Mesothelial cell of epicardium (in vitro differentiated cells): ENCODE measurements around the gene GNA14. TPM values are rescaled to one million over a fixed set of nuclear protein-coding genes. Genes with fewer than 3 reads are reported as not detected.

ENCODE experiments used
- DNase-seq, 2 experiments: peaks; one replicate each; pipeline ENCODE4 v3.0.0; 2021; ENCODE audit warnings: low spot score in 2 of 2; ENCODE audit not compliant: unreplicated experiment in 2 of 2
- H3K27ac Mint-ChIP-seq: 2 replicates; pipeline ENCODE4 v1.8.0; 2021; ENCODE audit warnings: mixed read lengths
- H3K27me3 Mint-ChIP-seq: 2 replicates; pipeline ENCODE4 v1.8.0; 2021; ENCODE audit warnings: low read depth, mixed read lengths
- H3K36me3 Mint-ChIP-seq: 2 replicates; pipeline ENCODE4 v1.8.0; 2021; ENCODE audit warnings: mixed read lengths
- H3K4me1 Mint-ChIP-seq: 2 replicates; pipeline ENCODE4 v1.8.0; 2021; ENCODE audit warnings: mixed read lengths
- H3K4me3 Mint-ChIP-seq: 2 replicates; pipeline ENCODE4 v1.8.0; 2021; ENCODE audit warnings: mild to moderate bottlenecking, moderate library complexity, mixed read lengths
- H3K9me3 Mint-ChIP-seq: 2 replicates; pipeline ENCODE4 v1.8.0; 2021; ENCODE audit warnings: mixed read lengths
- CTCF ChIP-seq: fragments of 200-600 bp; sonication (generic); IDR thresholded peaks from one replicate; pipeline ENCODE4 v1.5.0; 2021; ENCODE audit warnings: antibody characterized with exemption; ENCODE audit not compliant: unreplicated experiment
- total RNA-seq: library from RNA; stranded (reverse); gene quantifications from 3 replicates; pipeline ENCODE4 v1.2.1, GENCODE V29; 2021

The GNA14 gene
- total RNA-seq, 1 donor from 2014 or later, result 0.22 TPM

GRCh38 chr9:77435277-77435676 lies 212.8 kb downstream of the GNA14 start:
- Mint-ChIP-seq H3K4me3 (no peak overlapping the region), H3K27me3 (peaks cover 3% of the 10 kb centered on the region), H3K9me3 (no peaks in the 10 kb centered on the region), H3K4me1 (peaks cover 18% of the 10 kb centered on the region), H3K36me3 (no peaks in the 10 kb centered on the region), H3K27ac (no peak overlapping the region)
- no peak for DNase-seq
- no peak for TF ChIP-seq CTCF

- H3K4me3 Mint-ChIP-seq, result no peak overlapping the region
- no peaks in the 10 kb centered on the region for H3K9me3 Mint-ChIP-seq
- no peak overlapping the region for H3K27ac Mint-ChIP-seq
- H3K4me1 Mint-ChIP-seq, result peaks cover 8% of the 10 kb centered on the region
- peak; percentile 72 for TF ChIP-seq CTCF
- H3K27me3 Mint-ChIP-seq, result peaks cover 3% of the 10 kb centered on the region
- DNase-seq, result peak; percentile 38 to 56
- H3K36me3 Mint-ChIP-seq, result no peaks in the 10 kb centered on the region
These were observed 214.3 kb downstream of the GNA14 start for GRCh38 chr9:77433675-77434445.

DNA sequence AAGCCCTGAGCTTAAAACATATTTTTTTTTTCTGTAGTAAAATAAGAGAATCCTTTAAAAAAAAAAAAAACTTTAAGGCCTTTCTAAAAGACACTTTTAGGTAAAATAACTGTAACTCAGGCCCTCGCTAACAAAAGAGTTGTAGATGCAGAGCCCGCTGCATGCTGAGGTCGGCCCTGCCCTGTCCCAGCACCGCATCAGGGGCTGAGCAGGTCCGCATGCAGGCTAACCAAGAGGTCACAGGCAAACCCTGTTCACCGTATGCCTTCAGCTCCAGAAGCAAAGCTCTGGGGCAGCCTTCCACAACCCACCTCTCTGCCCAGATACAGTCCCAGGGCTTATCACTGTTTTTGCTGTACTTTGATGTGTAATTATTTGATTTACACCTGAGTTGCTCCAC lies 216.1 kb downstream of the GNA14 start:
- H3K4me1 Mint-ChIP-seq, result peaks cover 8% of the 10 kb centered on the region
- TF ChIP-seq CTCF, result no peak
- H3K9me3 Mint-ChIP-seq, result no peaks in the 10 kb centered on the region
- H3K27ac Mint-ChIP-seq, result no peak overlapping the region
- H3K27me3 Mint-ChIP-seq, result peaks cover 3% of the 10 kb centered on the region
- no peak overlapping the region for H3K4me3 Mint-ChIP-seq
- no peak for DNase-seq
- no peaks in the 10 kb centered on the region for H3K36me3 Mint-ChIP-seq

DNA sequence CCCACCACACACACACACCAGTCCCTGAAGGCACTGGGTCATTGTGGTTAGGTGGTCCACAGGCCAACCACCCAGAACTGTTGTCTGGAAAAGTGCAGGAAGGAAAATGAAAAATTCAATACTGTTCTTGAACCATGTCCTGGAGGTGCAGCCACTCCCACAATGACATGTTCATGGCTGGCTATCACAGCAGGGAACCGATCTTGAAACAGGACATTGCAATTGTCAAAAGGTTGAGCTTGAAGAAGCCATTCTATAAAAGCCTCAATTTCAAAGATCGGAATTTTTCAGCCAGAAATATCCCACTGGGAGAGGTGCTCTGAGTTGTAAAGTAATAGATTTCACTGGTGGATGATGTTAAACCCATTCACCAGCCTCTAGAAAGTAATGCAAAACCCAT lies 218.2 kb downstream of the GNA14 start:
- TF ChIP-seq CTCF, result no peak
- peaks cover 3% of the 10 kb centered on the region for H3K4me1 Mint-ChIP-seq
- DNase-seq, result no peak
- H3K27me3 Mint-ChIP-seq, result peaks cover 3% of the 10 kb centered on the region
- H3K36me3 Mint-ChIP-seq, result no peaks in the 10 kb centered on the region
- no peaks in the 10 kb centered on the region for H3K9me3 Mint-ChIP-seq
- no peak overlapping the region for H3K27ac Mint-ChIP-seq
- H3K4me3 Mint-ChIP-seq, result no peak overlapping the region

- no peaks in the 10 kb centered on the region for H3K36me3 Mint-ChIP-seq
- H3K4me1 Mint-ChIP-seq, result no peaks in the 10 kb centered on the region
- H3K27me3 Mint-ChIP-seq, result no peaks in the 10 kb centered on the region
- TF ChIP-seq CTCF, result no peak
- no peaks in the 10 kb centered on the region for H3K9me3 Mint-ChIP-seq
- H3K27ac Mint-ChIP-seq, result no peak overlapping the region
- H3K4me3 Mint-ChIP-seq, result no peak overlapping the region
- DNase-seq, result no peak
These were observed 220.7 kb downstream of the GNA14 start for GRCh38 chr9:77427256-77427927.
